Iris pigment epithelial cell (primary cell): Measurements from ENCODE around the gene NPIPB4.
"Not testable (repeated sequence)": the region's sequence is repeated elsewhere in the genome, so short reads cannot be mapped to it uniquely, and the experiment has no call there.

Source experiments
- DNase-seq: peaks from one replicate; pipeline ENCODE4 v3.0.0-alpha.2; 2011; ENCODE audit warnings: low read depth

NPIPB4 gene

DNA sequence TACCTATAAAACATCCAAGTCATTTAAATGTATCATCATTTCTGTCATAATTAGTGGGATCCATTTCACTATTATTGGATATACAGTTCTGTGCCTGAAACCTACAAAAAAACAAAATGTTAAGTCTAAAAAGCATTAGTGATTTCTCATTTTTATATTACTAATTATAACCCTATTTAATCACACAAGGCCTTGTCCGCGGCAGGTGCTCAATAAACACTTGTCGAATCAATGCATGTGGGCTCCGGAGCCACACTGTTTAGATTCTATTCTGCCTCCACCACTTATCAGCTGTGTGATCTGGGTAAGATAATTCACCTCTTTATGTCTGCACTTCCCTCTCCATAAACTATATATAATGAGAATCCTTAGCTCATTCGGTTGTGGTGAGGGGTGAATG lies at the start of gene NPIPB4:
NPIPB4 (minus strand) TSS at position 101 of the 400 bp plus-strand sequence. CDS start 378 bp downstream, outside the sequence.
- DNase-seq, result not testable (repeated sequence)

DNA sequence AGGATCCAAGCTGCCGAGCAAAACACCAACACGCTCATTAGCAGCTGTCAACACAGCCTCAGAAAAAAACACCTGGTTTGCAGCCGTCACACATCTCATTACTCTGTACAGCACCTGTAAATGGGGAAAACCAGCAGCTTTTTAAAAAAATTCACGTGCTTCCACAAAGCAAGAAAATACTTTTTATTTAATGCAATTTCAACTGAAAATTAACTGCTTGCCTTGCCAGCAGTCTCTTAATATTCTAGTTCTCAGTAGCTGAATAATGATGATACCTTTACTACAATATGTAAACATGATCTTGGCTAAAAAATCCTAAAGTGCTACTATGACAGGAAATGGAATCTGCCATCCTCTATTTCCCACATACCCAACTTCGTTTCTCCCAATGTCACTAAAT lies 41.4 kb upstream of the NPIPB4 start:
- not testable (repeated sequence) for DNase-seq

DNA sequence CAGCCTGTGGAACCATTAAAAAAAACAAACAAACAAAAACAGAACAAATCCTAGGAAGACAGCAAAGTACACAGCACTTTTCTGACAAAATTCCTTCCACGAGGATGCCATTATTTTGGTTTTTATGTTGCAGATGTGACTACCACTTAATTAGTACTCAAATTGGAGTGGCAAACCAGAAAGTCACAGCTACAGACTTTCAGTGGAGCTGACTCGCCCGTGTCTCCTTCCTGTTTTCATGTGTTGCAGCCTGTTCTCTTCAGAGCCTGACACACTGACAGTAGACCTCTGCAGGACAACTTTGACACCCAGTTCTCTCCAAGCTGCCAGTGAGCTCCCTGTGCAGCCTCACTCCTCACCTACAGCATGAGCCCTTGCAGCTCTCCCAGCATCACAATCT lies 24.4 kb upstream of the NPIPB4 start:
- DNase-seq, result not testable (repeated sequence)

GRCh38 chr16:21837186-21837585 lies 20.4 kb downstream of the NPIPB4 start:
- not testable (repeated sequence) for DNase-seq

GRCh38 chr16:21836334-21836733 lies 21.2 kb downstream of the NPIPB4 start:
- DNase-seq, result not testable (repeated sequence)

GRCh38 chr16:21835747-21836146 lies 21.8 kb downstream of the NPIPB4 start:
- DNase-seq, result not testable (repeated sequence)

- DNase-seq, result not testable (repeated sequence)
Measured at GRCh38 chr16:21834211-21834610, 23.3 kb downstream of the NPIPB4 start.

DNA sequence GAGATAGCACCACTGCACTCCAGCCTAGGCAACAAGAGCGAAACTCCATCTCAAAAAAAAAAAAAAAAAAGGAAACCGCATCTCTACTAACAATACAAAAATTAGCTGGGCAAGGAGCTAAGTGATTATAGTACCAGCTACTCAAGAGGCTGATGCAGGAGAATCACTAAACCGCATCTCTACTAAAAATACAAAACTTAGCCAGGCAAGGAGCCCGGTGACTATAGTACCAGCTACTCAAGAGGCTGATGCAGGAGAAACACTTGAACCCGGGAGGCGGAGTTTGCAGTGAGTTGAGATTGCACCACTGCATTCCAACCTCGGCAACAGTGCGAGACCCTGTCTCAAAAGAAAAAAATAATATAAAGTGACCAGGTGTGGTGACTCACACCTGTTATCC lies 27.6 kb downstream of the NPIPB4 start:
- DNase-seq, result not testable (repeated sequence)

DNA sequence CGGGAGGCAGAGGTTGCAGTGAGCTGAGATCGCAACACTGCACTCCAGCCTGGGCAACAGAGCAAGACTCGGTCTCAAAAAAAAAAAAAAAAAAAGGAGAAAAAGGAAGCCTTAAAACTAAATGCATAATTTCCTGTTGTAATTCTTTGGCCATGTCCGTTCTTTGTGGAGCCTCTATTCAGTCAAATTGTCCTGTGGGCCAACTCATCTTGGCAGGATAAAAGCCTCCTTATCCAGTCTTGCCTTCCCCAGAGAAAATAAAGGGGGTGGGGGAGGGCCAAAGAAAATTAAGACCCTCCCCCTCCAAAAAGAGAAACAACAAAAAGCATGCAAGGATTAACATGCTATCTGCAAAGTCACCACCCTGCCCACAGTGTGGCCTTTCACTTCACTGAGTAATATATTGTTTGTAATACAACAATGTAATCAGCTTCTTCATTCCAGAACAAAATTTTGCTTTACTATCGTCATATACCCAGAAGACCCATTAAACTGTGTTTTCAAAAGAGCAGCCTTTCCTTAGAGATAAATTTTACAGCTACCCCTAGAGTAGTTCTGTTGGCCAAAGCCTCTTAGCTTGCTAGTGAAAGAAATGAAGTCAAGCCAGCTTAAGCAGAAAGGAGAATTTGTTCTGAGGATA lies 31.4 kb downstream of the NPIPB4 start:
- not testable (repeated sequence) for DNase-seq

DNA sequence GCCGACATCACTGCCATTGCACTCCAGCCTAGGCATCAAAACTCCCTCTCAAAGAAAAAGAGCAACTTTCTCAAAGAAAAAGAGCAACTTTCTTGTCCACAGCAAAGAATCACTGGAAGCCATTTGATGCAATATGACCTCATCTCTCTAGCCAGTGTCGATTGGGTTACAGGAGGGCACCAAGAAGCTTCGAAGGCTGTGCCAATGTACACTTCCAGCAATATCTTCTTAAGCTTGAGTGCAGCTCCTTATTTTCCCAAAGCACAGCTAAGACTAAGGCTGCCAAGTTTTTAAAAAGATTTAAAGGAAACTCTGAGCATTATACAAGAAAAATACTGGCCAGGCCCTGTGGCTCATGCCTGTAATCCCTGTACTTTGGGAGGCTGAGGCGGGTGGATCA lies 32.0 kb downstream of the NPIPB4 start:
- DNase-seq, result not testable (repeated sequence)

GRCh38 chr16:21823258-21823657 lies 34.3 kb downstream of the NPIPB4 start:
- not testable (repeated sequence) for DNase-seq

- not testable (repeated sequence) for DNase-seq
Measured at GRCh38 chr16:21820908-21821465, 36.6 kb downstream of the NPIPB4 start.

DNA sequence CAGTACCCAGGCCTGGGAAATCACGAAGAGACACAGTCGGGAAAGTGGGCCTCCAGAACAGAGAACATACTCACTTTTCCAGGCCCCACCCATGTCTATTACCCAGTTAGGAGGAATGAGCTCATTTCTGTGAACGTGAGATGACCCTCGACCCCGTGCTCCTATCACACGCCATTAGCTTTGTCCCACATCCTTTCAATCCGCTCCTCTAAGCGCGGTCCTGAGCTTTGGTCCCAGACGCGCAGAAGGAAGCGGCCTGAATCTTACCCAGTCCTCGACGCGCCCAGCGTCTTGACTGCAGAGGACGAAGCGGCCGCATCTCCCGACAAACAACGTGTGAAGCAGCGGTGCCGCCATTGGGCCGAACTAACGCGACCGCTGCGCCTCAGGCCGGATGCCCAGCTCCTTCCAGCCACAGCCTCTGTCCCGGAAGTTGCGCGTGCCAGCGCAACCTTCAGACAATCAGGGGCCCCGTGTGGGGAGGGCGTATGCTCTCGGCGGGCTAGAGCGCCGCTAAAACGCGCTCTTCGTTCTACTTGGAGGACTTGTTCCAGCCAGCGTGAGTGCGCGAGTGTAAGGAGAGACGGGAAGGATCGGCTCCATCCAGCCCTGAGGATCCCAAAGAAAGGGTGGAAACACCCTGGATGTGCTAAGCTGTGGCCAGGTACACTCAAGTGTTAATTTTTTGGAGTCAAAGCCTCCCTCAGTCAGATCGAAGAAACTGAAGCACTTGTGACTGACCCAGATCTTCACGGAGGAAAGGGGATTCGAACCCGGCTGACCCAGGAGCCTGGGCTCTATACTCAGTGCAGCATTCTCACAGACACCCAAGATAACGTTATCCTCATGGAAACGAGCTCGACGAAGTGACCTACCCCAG lies 37.3 kb downstream of the NPIPB4 start:
- peak; percentile 69 for DNase-seq

GRCh38 chr16:21819617-21820016 lies 37.9 kb downstream of the NPIPB4 start:
- DNase-seq, result not testable (repeated sequence)

GRCh38 chr16:21817012-21817411 lies 40.5 kb downstream of the NPIPB4 start:
- DNase-seq, result not testable (repeated sequence)

DNA sequence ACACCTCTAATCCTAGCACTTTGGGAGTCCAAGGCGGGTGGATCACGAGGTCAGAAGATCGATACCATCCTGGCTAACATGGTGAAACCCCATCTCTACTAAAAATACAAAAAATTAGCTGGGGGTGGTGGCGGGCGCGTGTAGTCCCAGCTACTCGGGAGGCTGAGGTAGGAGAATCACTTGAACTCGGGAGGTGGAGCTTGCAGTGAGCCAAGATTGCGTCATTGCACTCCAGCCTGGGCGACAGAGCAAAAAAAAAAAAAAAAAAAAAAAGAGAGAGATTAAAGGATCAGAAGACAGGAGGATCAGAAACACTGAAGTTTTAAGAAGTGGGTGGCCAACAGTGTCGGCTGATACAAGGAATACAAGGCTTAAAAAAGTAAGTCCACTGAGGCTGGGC lies 41.9 kb downstream of the NPIPB4 start:
- DNase-seq, result not testable (repeated sequence)

- DNase-seq, result not testable (repeated sequence)
Measured at GRCh38 chr16:21802375-21802663, 55.2 kb downstream of the NPIPB4 start.

- peak; percentile 54 for DNase-seq
Measured at GRCh38 chr16:21801538-21802374, 55.8 kb downstream of the NPIPB4 start.

DNA sequence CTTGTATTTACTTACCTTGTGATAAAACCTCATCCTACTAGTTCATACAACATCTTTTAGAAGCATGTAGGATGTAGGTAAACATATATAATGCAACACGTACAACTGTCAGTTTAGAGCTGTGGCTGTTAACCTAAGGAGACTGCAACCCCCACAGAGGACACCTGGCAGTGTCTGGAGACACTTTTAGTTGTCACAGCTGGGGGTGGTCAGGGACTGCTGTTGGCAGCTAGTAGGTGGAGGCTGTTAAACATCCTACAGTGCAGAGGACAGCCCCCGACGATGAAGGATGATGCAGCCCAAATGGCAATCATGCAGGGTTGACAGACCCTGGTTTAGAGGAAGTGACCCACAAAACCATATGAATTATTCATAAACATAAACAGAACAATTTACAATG lies 59.0 kb downstream of the NPIPB4 start:
- not testable (repeated sequence) for DNase-seq

DNA sequence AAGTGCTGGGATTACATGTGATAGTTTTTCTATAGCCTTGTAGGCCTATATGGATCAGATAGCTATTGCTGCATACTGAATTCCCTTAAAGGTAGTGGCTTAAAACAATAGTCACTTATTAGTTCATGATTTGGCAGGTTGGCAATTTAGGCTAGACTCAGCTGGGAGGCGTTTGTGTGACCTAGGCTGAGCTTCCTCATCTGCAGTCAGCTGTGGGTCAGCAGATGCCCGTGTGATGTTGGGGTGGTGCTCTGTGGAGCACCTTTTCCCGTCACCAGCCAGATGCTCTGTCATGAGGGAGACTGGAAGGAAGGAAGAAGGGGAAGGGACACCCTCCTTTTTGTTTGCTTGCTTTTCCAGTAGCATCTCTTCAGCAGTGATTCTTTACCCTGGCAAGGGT lies 64.2 kb downstream of the NPIPB4 start:
- not testable (repeated sequence) for DNase-seq

DNA sequence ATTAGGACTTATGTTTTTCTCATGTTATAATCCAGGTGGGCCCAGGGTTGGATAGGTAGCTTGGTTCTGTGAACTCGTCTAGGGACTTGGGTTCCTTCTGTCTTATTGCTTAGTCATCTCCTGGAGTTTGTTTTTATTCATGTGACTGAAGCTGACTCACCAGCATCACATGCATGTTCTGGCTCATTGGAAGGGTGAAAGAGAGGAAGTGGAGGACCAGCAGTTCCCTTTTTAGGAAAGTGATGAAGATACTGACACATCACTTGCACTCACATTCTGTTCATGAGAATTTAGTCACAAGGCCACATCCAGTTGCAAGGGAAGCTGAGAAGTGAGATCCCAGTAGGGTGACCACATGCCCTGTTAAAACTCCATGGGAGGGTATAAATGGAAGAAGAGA lies 67.0 kb downstream of the NPIPB4 start:
- not testable (repeated sequence) for DNase-seq
